Left cardiac atrium (tissue), 4 donors: Measurements from ENCODE around the gene RNF26. TPM values are rescaled to one million over a fixed set of nuclear protein-coding genes. Genes with fewer than 3 reads are reported as not detected.

Experiments used
- ATAC-seq, 2 donors: fragments of 200-7000 bp; cut with Tn5 transposase; one replicate each; pipeline ENCODE4 v1.9.1; 2020; ENCODE audit warnings: mild to moderate bottlenecking in 2 of 2, moderate library complexity in 2 of 2
- DNase-seq: peaks from one replicate; pipeline ENCODE4 v3.0.0-alpha.2; 2020
- intact Hi-C, 2 donors: fragments of 100-400 bp; cut with DNase I; formaldehyde crosslinking; loops; one replicate each; pipeline versions ENCODE4 v1.14.1 to v1.15.1; 2022 to 2023
- total RNA-seq, 2 donors: library from RNA; stranded (reverse); fragmentation: NEBNext Ultra II Directional; extraction: Animal tissue kit (Norgen Biotek cat#: 25700); gene quantifications; one replicate each; pipeline ENCODE4 v1.2.1, GENCODE V29; 2021
- donor health status: DM: no; HTN: yes; CAD: no.
- donor health status: DM: no; HTN: yes; CAD: no; lungs with severe emphysema.
- donor health status: DM: yes; HTN: yes; CAD: no.
- donor health status: Dilated cardiomyopathy.

The RNF26 gene
- total RNA-seq, 2 donors from 2014 or later = 13.2 to 14.1 TPM

GRCh38 chr11:119314726-119315125 is 19.6 kb upstream of the RNF26 start:
- ATAC-seq (no peak), DNase-seq (no peak)
- intact Hi-C loops = no loop called here

GRCh38 chr11:119315131-119316015 is 19.0 kb upstream of the RNF26 start:
- ATAC-seq (peak; percentile 53 to 56), DNase-seq (peak; percentile 59)

GRCh38 chr11:119316016-119316728 is 18.2 kb upstream of the RNF26 start:
- intact Hi-C loops = no loop called here
- peak; percentile 74 for DNase-seq
- ATAC-seq = peak; percentile 40 to 49

More at GRCh38 chr11:119315131-119316015, 19.0 kb upstream of the RNF26 start:
- intact Hi-C loops = no loop called here

- peak; percentile 69 for DNase-seq
- ATAC-seq = peak; percentile 35 to 42
- intact Hi-C loops = no loop called here
Observed at GRCh38 chr11:119316729-119317591, 17.4 kb upstream of the RNF26 start, which contains the start of gene MCAM. TSS of gene MCAM (minus strand) at chr11:119317130. CDS start at chr11:119317101, 29 bp downstream.

- ATAC-seq (no peak), DNase-seq (no peak)
- intact Hi-C loops = no loop called here
Observed at GRCh38 chr11:119317592-119318239, 16.6 kb upstream of the RNF26 start.

- intact Hi-C loops = no loop called here
- ATAC-seq = no peak
- DNase-seq = peak; percentile 60
Observed at GRCh38 chr11:119318240-119319135, 15.8 kb upstream of the RNF26 start.

GRCh38 chr11:119319136-119319699 is 15.1 kb upstream of the RNF26 start:
- ATAC-seq (no peak), DNase-seq (no peak)
- intact Hi-C loops = no loop called here

GRCh38 chr11:119319700-119320239 is 14.6 kb upstream of the RNF26 start:
- ATAC-seq = no peak
- peak; percentile 67 for DNase-seq
- intact Hi-C loops = loop anchor here (5.0 to 10.0 kb wide), 2 partner anchors 112 to 115 kb away; partner anchors contain the start of gene CBL (in 2 of the 2)

GRCh38 chr11:119320240-119320775 is 14.0 kb upstream of the RNF26 start:
- intact Hi-C loops = loop anchor here (5.0 to 10.0 kb wide), 2 partner anchors 113 to 116 kb away; partner anchors contain the start of gene CBL (in 2 of the 2)
- DNase-seq = no peak
- ATAC-seq = peak in 1 of 2 donors; percentile 0

- DNase-seq (peak; percentile 82), ATAC-seq (peak; percentile 45 to 66)
- intact Hi-C loops = loop anchor here (5.0 to 10.0 kb wide), 2 partner anchors 114 to 116 kb away; partner anchors contain the start of gene CBL (in 2 of the 2)
Observed at GRCh38 chr11:119320776-119321524, 13.4 kb upstream of the RNF26 start.

GRCh38 chr11:119322360-119322739 is 12.0 kb upstream of the RNF26 start:
- no peak for ATAC-seq
- intact Hi-C loops = loop anchor here (5.0 to 10.0 kb wide), 2 partner anchors 115 to 118 kb away; partner anchors contain the start of gene CBL (in 2 of the 2)
- no peak for DNase-seq

- intact Hi-C loops = loop anchor here (5.0 to 10.0 kb wide), 2 partner anchors 116 to 118 kb away; partner anchors contain the start of gene CBL (in 2 of the 2)
- ATAC-seq = no peak
- DNase-seq = no peak
Observed at GRCh38 chr11:119322921-119323531, 11.3 kb upstream of the RNF26 start.

- intact Hi-C loops = loop anchor here (5.0 to 10.0 kb wide), 2 partner anchors 116 to 119 kb away; partner anchors contain the start of gene CBL (in 2 of the 2)
- ATAC-seq = no peak
- DNase-seq = peak; percentile 77
Observed at GRCh38 chr11:119323532-119324033, 10.7 kb upstream of the RNF26 start.

GRCh38 chr11:119324189-119324588 is 10.1 kb upstream of the RNF26 start:
- DNase-seq (no peak), ATAC-seq (no peak)
- intact Hi-C loops = loop anchor here (5.0 to 10.0 kb wide), 2 partner anchors 117 to 119 kb away; partner anchors contain the start of gene CBL (in 2 of the 2)

GRCh38 chr11:119329320-119329719 is 5.0 kb upstream of the RNF26 start:
- ATAC-seq (no peak), DNase-seq (no peak)
- intact Hi-C loops = loop anchor here in 1 of 2 donors (10.0 kb wide), 1 partner anchor 125 kb away; the partner anchor contains the start of gene CBL
